ENCODE data around the gene ZNF593OS.

- TF ChIP-seq CTCF (IDR thresholded peaks at IDR 0.05 in 8 of 11, conservative IDR thresholded peaks at IDR 0.05 in 3 of 11) (no peak), POLR2A (IDR thresholded peaks at IDR 0.05) (no peak), POLR2AphosphoS5 (IDR thresholded peaks at IDR 0.05) (no peak)
Observed at GRCh38 chr1:26213335-26213905, 41.8 kb upstream of the ZNF593OS start.

Data from spleen (tissue), 7 donors.